A673 (cell line): ENCODE data around the gene KLK11.

Experiments
- CTCF ChIP-seq: fragments of 300-800, 200-600 bp; sonication (generic); conservative IDR thresholded peaks from 2 replicates; pipeline ENCODE4 v1.5.1; 2017; ENCODE audit warnings: low read depth, mild to moderate bottlenecking, antibody characterized with exemption, low read length, moderate library complexity, mixed read lengths
- EZH2 ChIP-seq: fragments of 200-600 bp; sonication (generic); IDR thresholded peaks from 2 replicates; pipeline ENCODE4 v1.6.1; 2017; ENCODE audit warnings: borderline replicate concordance, low read depth, mild to moderate bottlenecking, mixed read lengths, antibody characterized with exemption, low read length; ENCODE audit not compliant: poor library complexity, severe bottlenecking

- TF ChIP-seq CTCF, result no peak
- TF ChIP-seq EZH2, result no peak
Observed at GRCh38 chr19:51002542-51003311, 23.7 kb downstream of the KLK11 start.
